Gastroesophageal sphincter (tissue), 3 donors: ENCODE data around the gene SCGB1D2.

ENCODE experiments used
- CTCF ChIP-seq, 4 experiments: fragments of 200-600 bp in 2 of 4; fragments of 450-650 bp in 2 of 4; sonication (generic) in 1 of 4; IDR thresholded peaks; one replicate each; pipeline ENCODE4 v1.5.1; 2017 to 2019; ENCODE audit warnings: antibody characterized with exemption in 4 of 4, mild to moderate bottlenecking in 2 of 4, moderate library complexity in 2 of 4
- EP300 ChIP-seq: sonication (generic); formaldehyde crosslinking; IDR thresholded peaks from one replicate; pipeline ENCODE4 v1.6.1; 2017; ENCODE audit warnings: antibody characterized with exemption, mild to moderate bottlenecking
- POLR2A ChIP-seq, 2 donors: fragments of 450-650 bp; IDR thresholded peaks; one replicate each; pipeline ENCODE4 v1.6.1; 2017; ENCODE audit warnings: antibody characterized with exemption in 2 of 2, mild to moderate bottlenecking in 2 of 2, moderate library complexity in 1 of 2

DNA sequence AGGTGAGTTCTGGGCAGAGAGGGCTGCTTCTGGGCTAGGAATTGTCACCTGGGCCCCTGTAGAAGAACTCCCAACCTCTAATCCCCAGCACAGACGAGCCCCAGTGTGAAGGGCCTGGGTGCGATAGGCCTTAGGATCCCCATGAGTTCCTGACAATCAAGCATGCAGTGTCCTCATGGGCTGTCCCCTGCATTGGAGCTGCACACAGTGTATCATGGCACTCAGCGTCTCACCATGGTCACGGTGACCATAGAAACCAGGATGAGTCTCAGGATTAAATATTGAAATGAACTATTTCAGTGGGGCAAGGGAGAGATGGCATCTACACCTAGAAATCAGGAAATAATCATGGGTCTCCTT lies 33.3 kb upstream of the SCGB1D2 start:
- no peak for TF ChIP-seq CTCF (IDR thresholded peaks at IDR 0.05)
- no peak for TF ChIP-seq POLR2A (IDR thresholded peaks at IDR 0.05)
- no peak for TF ChIP-seq EP300
